NCI-H187 (cell line): ENCODE results near the gene FAM227B.
"Not testable (repeated sequence)": the region's sequence is repeated elsewhere in the genome, so short reads cannot be mapped to it uniquely, and the experiment has no call there.

ENCODE experiments used
- DNase-seq, 2 experiments: peaks; one replicate each; lab custom pipeline; 2025; lab: John Stamatoyannopoulos, UW

FAM227B gene

DNA sequence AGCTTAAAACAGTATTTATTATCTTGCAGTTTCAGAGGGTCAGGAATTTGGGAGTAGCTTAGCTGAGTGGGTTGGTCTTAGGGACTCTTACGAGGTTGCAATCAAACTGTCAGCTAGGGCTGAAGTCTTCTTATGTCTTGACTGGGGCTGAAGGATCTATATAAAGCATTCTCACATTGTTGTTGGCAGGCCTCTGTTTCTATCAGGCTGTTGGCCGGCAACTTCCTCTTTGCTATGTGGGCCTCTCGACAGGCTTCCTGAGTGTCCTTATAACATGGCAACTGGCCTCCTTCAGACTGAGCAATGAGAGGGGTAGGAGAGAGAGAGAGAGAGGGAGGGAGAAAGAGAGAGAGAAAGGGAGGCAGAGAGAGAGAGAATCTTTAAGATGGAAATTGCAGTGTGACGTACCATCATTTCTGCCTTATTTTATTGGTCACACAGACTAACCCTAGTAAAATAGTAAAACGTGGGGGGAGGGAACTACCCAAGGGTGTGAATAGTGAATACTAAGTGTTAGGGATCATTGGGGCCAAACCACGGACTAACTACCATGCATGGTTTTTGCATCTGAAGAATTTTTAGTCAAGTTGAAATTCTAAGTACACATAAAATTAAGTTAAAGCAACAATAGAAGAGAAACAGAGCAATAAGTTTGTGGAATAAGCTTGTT, 181.5 kb downstream of the FAM227B start:
- no peak for DNase-seq

GRCh38 chr15:49436751-49437150, 183.9 kb downstream of the FAM227B start:
- no peak for DNase-seq

DNA sequence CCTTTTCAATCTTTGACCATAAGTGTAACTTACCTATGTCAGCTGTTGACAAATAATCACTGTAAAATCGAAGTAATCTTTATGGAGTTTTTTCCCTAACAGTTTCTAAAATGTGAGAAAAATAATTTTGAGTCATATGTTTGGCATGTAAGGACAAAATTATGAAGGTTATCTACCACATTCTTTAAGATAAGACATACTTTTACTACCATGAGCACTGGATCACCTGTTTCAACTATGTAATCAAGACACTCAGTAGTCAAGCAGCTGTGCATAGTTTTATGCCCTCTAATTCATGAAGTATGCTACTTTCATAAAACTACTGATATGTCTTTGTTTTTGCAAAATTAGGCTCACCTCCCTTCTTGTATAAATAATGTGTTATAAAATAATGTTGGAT, 185.4 kb downstream of the FAM227B start:
- no peak for DNase-seq

GRCh38 chr15:49430046-49430445, 190.6 kb downstream of the FAM227B start:
- no peak for DNase-seq

DNA sequence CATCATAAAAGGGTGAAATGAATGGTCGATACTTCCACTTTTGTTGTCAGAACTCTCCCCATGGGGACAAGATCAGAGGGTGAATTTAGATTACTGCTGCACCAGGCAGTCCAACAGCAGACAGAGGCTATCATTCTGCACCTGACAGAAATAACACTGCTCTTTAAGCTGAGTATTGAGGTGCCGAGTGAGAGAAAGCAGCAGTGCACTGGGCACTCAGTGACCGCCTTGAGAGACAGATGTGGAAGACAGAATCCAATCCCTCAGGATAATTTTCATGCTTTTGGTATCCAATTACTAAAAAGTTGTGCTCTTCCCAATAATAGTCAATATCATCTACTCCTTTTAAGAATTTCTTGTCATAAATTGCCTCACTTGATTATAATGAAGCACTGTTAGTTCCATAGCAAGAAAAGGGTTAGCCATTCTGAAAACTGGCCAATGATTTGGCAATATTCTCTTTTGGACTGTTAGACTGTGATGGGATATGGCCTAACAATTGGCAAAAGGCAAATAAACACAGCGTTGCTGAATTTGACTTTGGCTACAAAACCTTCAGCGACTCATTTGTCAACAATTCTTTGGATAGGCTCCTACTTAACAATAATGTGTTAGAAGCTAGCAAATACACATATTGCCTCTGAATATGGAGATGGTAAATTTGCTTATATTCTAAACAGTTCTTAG, 192.1 kb downstream of the FAM227B start:
- no peak for DNase-seq

DNA sequence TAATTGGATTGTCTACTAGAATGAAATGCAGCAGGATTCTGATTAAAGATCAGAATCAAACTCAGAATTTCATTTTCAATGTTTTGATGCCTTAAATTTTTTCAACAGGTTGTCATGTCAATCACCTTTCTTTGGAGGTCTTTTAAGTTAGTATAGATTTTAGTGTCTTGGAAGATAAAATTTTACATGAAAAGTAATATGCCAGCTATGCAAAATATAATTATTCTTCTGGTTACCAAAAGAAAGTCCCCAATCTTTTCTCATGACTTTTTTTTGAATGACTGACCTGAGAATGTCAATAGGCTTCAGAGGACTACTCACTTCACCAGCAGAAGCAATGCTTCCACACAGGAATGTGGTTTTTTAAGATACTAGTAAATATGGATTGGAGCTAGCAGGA, 193.2 kb downstream of the FAM227B start:
- DNase-seq, result no peak

GRCh38 chr15:49424954-49425353, 195.7 kb downstream of the FAM227B start:
- DNase-seq, result no peak

- DNase-seq, result no peak
Observed at GRCh38 chr15:49423901-49424550, 196.6 kb downstream of the FAM227B start.

DNA sequence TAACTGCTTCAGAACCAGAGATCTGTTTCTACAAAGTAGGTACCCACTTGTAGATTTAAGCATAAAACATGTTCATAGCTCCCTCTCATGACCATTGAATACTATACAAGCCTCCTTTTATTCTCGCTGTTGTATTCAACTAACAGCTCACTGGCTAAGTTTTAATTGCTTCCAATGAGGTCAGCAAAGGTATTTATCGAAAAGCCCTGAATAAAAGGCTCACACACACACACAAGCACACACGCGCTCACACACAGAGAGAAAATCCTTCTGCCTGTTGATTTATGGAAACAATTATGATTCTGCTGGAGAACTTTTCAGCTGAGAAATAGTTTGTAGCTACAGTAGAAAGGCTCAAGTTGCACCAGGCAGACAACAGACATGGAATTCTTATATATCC, 197.6 kb downstream of the FAM227B start, which contains the start of gene FGF7:
TSS of gene FGF7 (plus strand) at position 222 of the 400 bp plus-strand sequence. CDS start 1,056 bp downstream, outside the sequence.
- no peak for DNase-seq

DNA sequence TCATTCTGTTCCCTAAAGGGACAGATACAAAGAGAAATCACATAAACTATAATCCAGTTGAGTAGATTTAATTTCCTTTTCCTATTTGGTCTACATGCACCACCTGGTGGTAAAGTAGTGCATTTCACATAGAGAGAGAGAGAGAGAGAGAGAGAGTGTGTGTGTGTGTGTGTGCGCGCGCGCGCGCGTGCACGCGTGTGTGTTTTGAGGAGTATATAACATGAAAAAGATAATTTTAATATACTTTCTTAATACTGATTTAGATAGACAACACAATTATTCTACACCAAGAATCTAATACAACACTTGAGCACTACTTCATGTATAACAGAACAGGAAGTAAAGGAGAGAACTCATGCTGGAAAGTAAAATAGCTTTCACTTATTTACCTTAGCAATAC, 198.6 kb downstream of the FAM227B start:
- no peak for DNase-seq

GRCh38 chr15:49418811-49419210, 201.8 kb downstream of the FAM227B start:
- no peak for DNase-seq

DNA sequence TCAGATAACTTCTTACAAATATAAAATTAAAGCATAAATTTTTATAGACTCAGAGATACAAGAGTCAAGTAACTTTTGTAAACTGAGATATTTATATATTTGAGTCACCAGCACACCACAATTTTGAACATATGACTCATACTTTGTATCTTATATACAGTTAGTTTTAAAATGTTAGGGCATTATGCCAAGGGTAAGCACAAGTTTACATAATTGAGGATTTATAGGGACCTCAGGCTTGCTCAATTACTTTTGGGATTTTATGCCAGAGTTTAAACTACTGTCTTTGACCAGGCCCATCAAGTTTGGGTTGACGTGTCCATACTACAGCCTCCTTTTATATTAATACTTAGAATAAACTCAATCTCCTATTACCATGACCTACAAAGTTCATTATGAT, 205.0 kb downstream of the FAM227B start:
- no peak for DNase-seq

- DNase-seq, result no peak
Observed at GRCh38 chr15:49415149-49415548, 205.5 kb downstream of the FAM227B start.

DNA sequence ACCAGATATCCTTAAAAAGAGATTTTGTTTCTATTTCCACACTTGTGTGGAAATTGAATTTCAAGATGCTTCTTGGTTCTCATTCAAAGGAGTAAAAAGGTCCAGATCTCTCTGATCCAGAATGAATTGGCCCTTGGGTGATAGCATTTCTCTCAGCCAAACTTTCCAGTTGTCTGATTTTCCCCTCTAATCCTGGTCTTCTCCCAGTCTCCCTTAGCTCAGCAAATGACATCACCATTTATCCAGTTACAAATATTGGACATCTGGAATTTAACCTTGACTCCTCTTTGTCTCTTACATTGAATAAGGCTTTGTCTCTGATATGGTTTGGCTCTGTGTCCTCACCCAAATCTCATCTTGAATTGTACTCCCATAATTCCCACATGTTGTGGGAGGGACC, 207.8 kb downstream of the FAM227B start:
- DNase-seq, result no peak

DNA sequence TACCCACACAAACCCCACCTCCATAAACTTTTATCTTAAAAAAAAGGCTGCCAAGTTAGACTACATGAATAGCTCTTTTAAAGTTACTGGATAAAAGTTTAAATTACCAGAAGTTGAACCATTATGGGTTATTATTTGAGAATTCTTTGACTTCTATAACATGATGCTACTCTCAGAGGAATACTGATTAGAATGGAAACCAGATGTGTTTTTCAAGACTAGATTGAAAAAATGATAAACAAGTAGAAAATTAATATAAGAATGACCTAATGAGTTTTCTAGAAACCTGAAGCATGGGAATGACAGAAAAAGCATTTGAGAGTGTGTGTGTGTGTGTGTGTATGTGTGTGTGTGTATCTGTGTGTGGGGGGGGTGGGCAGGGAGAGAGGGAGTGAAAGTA, 210.0 kb downstream of the FAM227B start:
- DNase-seq, result no peak

DNA sequence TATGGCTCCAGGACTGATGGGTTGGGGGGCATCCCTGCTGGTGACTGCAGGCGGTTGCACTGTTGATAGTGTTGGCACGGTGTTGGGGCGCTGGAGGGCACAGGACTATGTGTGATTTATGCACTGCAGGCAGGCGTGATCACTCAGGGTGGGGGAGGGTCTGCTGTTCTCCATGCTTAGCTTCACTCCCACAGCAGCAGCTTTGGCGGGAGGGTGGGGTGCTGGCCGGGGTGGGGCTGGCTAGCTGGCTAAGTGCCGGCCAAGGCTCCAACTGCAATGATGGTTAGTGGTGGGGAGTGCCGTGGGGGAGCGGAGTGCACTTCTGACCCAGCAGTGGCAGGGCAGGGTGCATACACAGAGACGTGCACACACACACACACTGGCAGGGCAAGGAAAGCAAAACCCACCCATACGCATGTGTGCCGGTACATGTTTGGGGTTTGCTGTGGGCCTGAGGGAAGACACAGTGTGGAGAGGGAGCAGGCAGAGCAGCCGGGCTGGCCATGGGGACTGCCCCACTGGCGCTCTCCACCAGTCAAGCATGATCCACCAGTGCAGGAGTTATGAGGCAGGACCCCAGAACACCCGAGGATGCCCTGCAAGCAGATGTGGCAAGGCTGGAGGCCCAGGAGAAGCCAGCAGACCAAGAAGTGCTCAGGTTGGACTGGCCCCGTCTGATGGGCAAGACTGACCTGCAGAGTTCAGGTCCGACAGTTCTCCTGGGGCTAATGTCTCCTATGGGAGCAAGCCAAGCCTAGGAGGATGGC, 214.1 kb downstream of the FAM227B start:
- no peak for DNase-seq

GRCh38 chr15:49402515-49403296, 217.9 kb downstream of the FAM227B start:
- DNase-seq, result not testable (repeated sequence)

- DNase-seq, result no peak
Observed at GRCh38 chr15:49387471-49387870, 233.1 kb downstream of the FAM227B start.

DNA sequence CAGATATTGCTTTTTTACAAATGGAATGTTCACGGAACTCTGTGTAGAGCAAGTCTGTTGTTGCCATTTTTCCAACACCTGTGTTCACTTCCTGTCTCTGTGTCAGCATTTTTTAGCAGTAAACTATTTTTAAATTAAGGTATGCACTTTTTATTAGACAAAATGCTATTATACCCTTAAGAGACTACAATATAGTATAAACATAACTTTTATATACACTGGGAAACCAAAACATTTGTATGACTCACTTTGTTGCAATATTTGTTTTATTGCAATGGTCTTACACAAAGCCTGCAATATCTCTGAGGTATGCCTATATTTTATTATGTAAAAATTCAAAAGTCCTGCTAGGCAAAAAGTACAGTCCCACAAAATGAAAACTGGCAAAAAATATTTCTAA, 237.4 kb downstream of the FAM227B start:
- no peak for DNase-seq

DNA sequence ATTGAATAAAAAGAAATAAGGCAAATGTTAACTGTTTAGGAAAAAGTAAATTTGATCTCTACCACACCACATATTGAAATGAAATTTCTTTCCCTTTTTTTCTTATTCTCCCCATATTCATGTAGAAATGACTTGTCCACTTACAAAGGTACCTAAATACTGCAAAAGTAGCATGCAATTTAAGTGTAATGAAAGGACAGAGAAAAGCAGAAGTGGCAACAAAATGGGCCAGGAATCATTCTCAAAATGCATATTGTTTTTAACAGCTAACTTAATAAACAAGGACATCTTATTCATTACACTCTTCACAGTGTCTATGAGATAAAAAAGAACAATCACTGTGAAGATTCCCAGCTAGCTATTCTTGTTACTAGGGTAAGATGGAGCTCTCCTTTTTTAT, 238.2 kb downstream of the FAM227B start:
- DNase-seq, result no peak

- DNase-seq, result no peak
Observed at GRCh38 chr15:49380912-49381311, 239.7 kb downstream of the FAM227B start.

DNA sequence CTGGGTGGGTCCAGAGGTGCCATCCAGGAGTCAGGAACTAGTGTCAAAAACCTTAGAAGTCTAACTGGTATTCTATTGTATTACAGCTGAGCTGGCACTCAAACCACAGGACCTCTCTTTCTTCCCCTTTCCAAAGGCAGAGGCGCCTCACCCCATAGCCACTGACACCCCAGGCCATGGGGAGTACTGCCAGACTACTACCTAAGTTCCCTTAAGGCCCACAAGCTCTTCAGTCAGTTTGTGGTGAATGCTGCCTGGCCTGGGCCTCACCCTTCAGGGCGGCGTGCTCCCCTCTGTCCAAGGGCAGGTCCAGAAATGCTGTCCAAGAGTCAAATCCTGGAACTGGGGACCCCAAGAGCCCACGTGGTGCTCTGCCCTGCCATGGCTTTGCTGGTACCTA, 240.6 kb downstream of the FAM227B start:
- no peak for DNase-seq
